Liver (tissue), 9 donors: ENCODE data around the gene C1QTNF12. TPM values are rescaled to one million over a fixed set of nuclear protein-coding genes. Genes with fewer than 3 reads are reported as not detected.

Experiments used
- DNase-seq: peaks from one replicate; pipeline ENCODE4 v3.0.0-alpha.2; 2017; ENCODE audit warnings: low spot score
- H3K27ac ChIP-seq, 2 donors: one replicate each; pipeline ENCODE4 v1.7.0; 2013; ENCODE audit warnings: inconsistent platforms in 2 of 2, low read length in 2 of 2, control low read depth in 1 of 2, low read depth in 1 of 2, mild to moderate bottlenecking in 1 of 2
- H3K27me3 ChIP-seq, 4 donors: one replicate each; pipeline versions ENCODE4 v1.6.1 to v1.7.0; 2013; ENCODE audit warnings: low read length in 3 of 4, inconsistent platforms in 1 of 4, mild to moderate bottlenecking in 1 of 4, moderate library complexity in 1 of 4; ENCODE audit not compliant: control insufficient read depth in 4 of 4, insufficient read depth in 4 of 4
- H3K36me3 ChIP-seq, 4 donors: one replicate each; pipeline versions ENCODE4 v1.6.1 to v1.7.0; 2013; ENCODE audit warnings: low read length in 3 of 4, mild to moderate bottlenecking in 3 of 4, low read depth in 1 of 4, moderate library complexity in 1 of 4; ENCODE audit not compliant: control insufficient read depth in 4 of 4, insufficient read depth in 3 of 4
- H3K4me1 ChIP-seq, 4 donors: one replicate each; pipeline versions ENCODE4 v1.6.1 to v1.7.0; 2013; ENCODE audit warnings: low read length in 3 of 4, mild to moderate bottlenecking in 3 of 4, moderate library complexity in 1 of 4; ENCODE audit not compliant: control insufficient read depth in 4 of 4, insufficient read depth in 4 of 4
- H3K4me3 ChIP-seq, 3 donors: one replicate each; pipeline versions ENCODE4 v1.6.1 to v1.7.0; 2013; ENCODE audit warnings: low read length in 3 of 3, control low read depth in 1 of 3, low read depth in 1 of 3, mild to moderate bottlenecking in 1 of 3
- H3K9ac ChIP-seq, 2 donors: one replicate each; pipeline ENCODE4 v1.7.0; 2013; ENCODE audit warnings: low read length in 2 of 2, mild to moderate bottlenecking in 2 of 2, moderate library complexity in 2 of 2, control low read depth in 1 of 2, low read depth in 1 of 2
- H3K9me3 ChIP-seq, 4 donors: one replicate each; pipeline versions ENCODE4 v1.6.1 to v1.7.0; 2013; ENCODE audit warnings: low read length in 3 of 4; ENCODE audit not compliant: control insufficient read depth in 4 of 4
- ATF3 ChIP-seq: IDR thresholded peaks from 2 replicates; pipeline ENCODE4 v1.6.1; 2016; ENCODE audit warnings: antibody characterized with exemption
- CTCF ChIP-seq: fragments of 150-350 bp; IDR thresholded peaks from 2 replicates; pipeline ENCODE4 v1.5.1; 2017; ENCODE audit warnings: improper control_type of control experiment, low read depth, low read length; ENCODE audit not compliant: missing input control
- EGR1 ChIP-seq, 2 donors: IDR thresholded peaks; 2 replicates each; pipeline ENCODE4 v1.6.1; 2016 to 2018; ENCODE audit warnings: antibody characterized with exemption in 2 of 2, low read depth in 2 of 2
- FOXA1 ChIP-seq: IDR thresholded peaks from 2 replicates; pipeline ENCODE4 v1.6.1; 2016; ENCODE audit warnings: antibody characterized with exemption
- FOXA2 ChIP-seq: IDR thresholded peaks from 2 replicates; pipeline ENCODE4 v1.6.1; 2016; ENCODE audit warnings: antibody characterized with exemption
- GABPA ChIP-seq, 2 donors: IDR thresholded peaks in 1 of 2; conservative IDR thresholded peaks in 1 of 2; 2 replicates each; pipeline ENCODE4 v1.6.1; 2016; ENCODE audit warnings: antibody characterized with exemption in 2 of 2, mild to moderate bottlenecking in 1 of 2, moderate library complexity in 1 of 2
- HNF4A ChIP-seq, 2 donors: conservative IDR thresholded peaks; 2 replicates each; pipeline ENCODE4 v1.6.1; 2016; ENCODE audit warnings: antibody characterized with exemption in 2 of 2, mild to moderate bottlenecking in 2 of 2
- HNF4G ChIP-seq: IDR thresholded peaks from 2 replicates; pipeline ENCODE4 v1.6.1; 2016; ENCODE audit warnings: antibody characterized with exemption
- JUND ChIP-seq, 2 donors: IDR thresholded peaks; 2 replicates each; pipeline ENCODE4 v1.6.1; 2016; ENCODE audit warnings: antibody characterized with exemption in 2 of 2
- NR2F2 ChIP-seq: IDR thresholded peaks from 2 replicates; pipeline ENCODE4 v1.6.1; 2016; ENCODE audit warnings: antibody characterized with exemption
- RAD21 ChIP-seq, 2 donors: IDR thresholded peaks; 2 replicates each; pipeline ENCODE4 v1.6.1; 2016; ENCODE audit warnings: antibody characterized with exemption in 2 of 2, mild to moderate bottlenecking in 2 of 2
- REST ChIP-seq: IDR thresholded peaks from 2 replicates; pipeline ENCODE4 v1.6.1; 2016; ENCODE audit warnings: antibody characterized with exemption, mild to moderate bottlenecking
- RXRA ChIP-seq, 2 donors: IDR thresholded peaks; 2 replicates each; pipeline ENCODE4 v1.6.1; 2017 to 2018; ENCODE audit warnings: antibody characterized with exemption in 2 of 2, mild to moderate bottlenecking in 1 of 2
- SP1 ChIP-seq: IDR thresholded peaks from 2 replicates; pipeline ENCODE4 v1.6.1; 2018; ENCODE audit warnings: antibody characterized with exemption, mild to moderate bottlenecking
- TAF1 ChIP-seq: conservative IDR thresholded peaks from 2 replicates; pipeline ENCODE4 v1.6.1; 2016; ENCODE audit warnings: antibody characterized with exemption, mild to moderate bottlenecking
- YY1 ChIP-seq: IDR thresholded peaks from 2 replicates; pipeline ENCODE4 v1.6.1; 2016; ENCODE audit warnings: antibody characterized with exemption, mild to moderate bottlenecking
- ZBTB33 ChIP-seq: IDR thresholded peaks from 2 replicates; pipeline ENCODE4 v1.6.1; 2016; ENCODE audit warnings: antibody characterized with exemption
- WGBS: extraction: QIAGEN DNeasy Blood & Tissue Kit; methylation state at CpG from one replicate; pipeline ENCODE4 v1.1.7; 2013; 5-methylcytosine and 5-hydroxymethylcytosine counted together
- polyA plus RNA-seq, 2 donors: library from polyadenylated mRNA; stranded (reverse) in 1 of 2; unstranded in 1 of 2; fragments of 200-250 nt in 1 of 2; fragments of >200 nt in 1 of 2; fragmentation: Nextera tagmentation in 1 of 2; extraction: Ambion mirVana in 1 of 2; gene quantifications; one replicate each; pipeline versions ENCODE4 v1.2.1 to v1.2.3, GENCODE V29; 2013 to 2015
- total RNA-seq, 2 donors: library from RNA; depleted of rRNA; stranded (reverse); fragments of >200 nt; gene quantifications; one replicate each; pipeline ENCODE4 v1.2.3, GENCODE V29; 2014
- donor health status: healthy.
- donor health status: healthy.
- donor health status: healthy.
- donor health status: healthy.
- donor health status: healthy.

C1QTNF12 gene
- total and polyA plus RNA-seq, 4 donors: 0.39 to 0.40 TPM; not detected in 2

GRCh38 chr1:1256956-1257871 lies 10.7 kb upstream of the C1QTNF12 start:
- no peaks in the 10 kb centered on the region for H3K27me3 ChIP-seq
- H3K36me3 ChIP-seq: peaks cover 14 to 47% (median 18%) of the 10 kb centered on the region in 4 donors
- no peak overlapping the region for H3K27ac ChIP-seq
- H3K4me1 ChIP-seq: no peaks in the 10 kb centered on the region
- 94% methylated on average over 31 of the region's 31 CpGs for WGBS
- TF ChIP-seq ZBTB33 (no peak), RAD21 (IDR thresholded peaks at IDR 0.05) (no peak), TAF1 (no peak), REST (no peak), RXRA (IDR thresholded peaks at IDR 0.05) (no peak), FOXA2 (no peak), CTCF (no peak), SP1 (no peak), JUND (IDR thresholded peaks at IDR 0.05) (no peak), HNF4G (no peak), YY1 (no peak), ATF3 (no peak), NR2F2 (no peak), HNF4A (conservative IDR thresholded peaks at IDR 0.05) (no peak), EGR1 (IDR thresholded peaks at IDR 0.05; ENCODE audit: low read depth in 2 of 2) (no peak), GABPA (IDR thresholded peaks at IDR 0.05 in 1 of 2, conservative IDR thresholded peaks at IDR 0.05 in 1 of 2) (no peak), FOXA1 (no peak)
- no peak for DNase-seq
- no peak overlapping the region for H3K4me3 ChIP-seq
- H3K9me3 ChIP-seq: no peaks in the 10 kb centered on the region
- no peak overlapping the region for H3K9ac ChIP-seq
